CD4-positive, alpha-beta T cell treated with Interleukin-17A for 1 hour (primary cell): ENCODE measurements around the gene MARK2.
"Not testable (repeated sequence)": the region's sequence is repeated elsewhere in the genome, so short reads cannot be mapped to it uniquely, and the experiment has no call there.

ENCODE experiments used
- DNase-seq: peaks from one replicate; pipeline ENCODE4 v3.0.0-alpha.2; 2020

The MARK2 gene

DNA sequence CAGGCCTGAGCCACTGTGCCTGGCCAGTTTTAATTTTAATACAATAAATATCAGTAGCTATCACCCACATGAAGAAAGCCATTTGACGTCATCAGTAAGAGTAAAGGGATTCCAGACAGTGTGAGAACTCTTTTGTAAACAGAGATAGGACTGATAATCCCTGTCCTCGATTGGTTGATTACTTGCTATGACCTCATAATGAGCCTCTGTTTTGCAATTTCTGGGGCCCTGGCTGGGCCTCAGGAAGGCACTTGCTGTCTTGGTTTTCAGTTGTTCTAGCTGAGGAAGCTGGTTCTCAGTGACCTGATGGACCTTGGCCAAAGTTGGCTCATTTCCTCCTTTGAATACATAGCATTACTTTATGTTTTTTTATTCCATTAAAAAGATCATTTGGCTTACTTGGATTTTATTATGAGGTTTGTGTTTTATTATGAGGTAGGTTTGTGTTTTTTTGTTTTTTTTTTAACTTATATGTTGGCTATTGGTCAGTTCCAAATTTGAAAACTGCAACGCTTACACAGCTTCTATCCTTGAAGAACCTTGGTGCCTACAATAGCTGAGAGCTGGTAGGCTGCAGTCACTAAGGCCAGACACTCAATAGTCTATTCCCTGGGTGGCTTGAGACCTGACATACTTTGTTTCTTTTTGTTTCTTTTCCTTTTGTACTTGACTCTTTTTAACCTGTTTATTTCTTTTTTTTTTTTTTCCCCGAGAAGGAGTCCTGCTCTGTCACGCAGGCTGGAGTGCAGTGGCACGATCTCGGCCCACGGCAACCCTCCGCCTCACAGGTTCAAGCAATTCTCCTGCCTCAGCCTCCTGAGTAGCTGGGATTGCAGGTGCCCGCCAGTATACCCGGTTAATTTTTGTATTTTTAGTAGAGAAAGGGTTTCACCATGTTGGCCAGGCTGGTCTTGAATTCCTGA is 20.0 kb downstream of the MARK2 start:
- DNase-seq, result no peak

DNA sequence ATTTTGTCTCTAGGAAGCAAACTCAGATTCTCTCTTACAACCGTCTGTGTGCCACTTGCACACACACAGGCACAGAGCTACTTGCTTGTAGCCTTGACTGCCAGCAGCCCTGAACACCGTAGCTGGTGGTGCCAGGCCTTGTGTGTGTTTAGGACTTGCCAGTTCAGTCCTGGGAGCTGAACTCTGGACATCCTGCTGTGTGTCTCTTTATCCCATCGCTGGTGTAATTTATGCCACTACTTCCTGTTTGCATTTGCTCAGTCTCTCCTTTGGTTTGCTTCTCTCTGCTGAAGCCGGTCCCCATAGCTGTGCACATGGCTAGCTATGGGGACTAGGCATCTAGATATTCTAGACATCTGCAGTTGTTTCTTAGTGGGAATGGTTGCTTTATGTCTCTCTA is 24.0 kb downstream of the MARK2 start:
- no peak for DNase-seq

DNA sequence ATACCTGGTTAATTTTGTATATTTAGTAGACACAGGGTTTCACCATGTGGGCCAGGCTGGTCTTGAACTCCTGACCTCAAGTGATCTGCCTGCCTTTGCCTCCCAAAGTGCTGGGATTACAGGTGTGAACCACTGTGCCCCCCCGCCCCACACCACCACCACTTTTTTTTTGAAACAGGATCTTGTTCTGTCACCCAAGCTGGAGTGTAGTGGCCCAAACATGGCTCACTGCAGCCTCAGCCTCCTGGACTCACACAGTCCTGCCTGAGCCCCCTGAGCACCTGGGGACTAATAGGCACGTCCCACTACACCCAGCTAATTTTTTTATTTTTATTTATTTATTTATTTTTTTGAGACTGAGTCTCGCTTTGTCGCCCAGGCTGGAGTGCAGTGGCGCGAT is 24.7 kb downstream of the MARK2 start:
- DNase-seq, result not testable (repeated sequence)

DNA sequence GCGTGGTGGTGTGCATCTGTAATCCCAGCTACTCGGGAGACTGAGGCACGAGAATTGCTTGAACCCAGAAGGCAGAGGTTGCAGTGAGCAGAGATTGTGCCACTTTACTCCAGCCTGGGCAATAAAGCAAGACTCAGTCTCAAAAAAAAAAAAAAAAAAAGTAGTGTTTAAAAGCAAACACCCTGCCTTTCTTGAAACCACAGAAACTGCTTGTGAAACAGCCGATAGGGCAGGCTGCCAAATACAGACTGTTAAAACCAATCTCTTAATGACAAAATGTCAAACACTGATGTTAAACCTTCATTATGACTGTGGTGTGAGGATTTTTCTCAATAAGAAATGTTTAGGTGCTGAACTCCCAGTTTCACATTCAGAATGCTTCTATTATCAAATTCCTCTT is 27.3 kb downstream of the MARK2 start:
- DNase-seq, result peak; percentile 82

DNA sequence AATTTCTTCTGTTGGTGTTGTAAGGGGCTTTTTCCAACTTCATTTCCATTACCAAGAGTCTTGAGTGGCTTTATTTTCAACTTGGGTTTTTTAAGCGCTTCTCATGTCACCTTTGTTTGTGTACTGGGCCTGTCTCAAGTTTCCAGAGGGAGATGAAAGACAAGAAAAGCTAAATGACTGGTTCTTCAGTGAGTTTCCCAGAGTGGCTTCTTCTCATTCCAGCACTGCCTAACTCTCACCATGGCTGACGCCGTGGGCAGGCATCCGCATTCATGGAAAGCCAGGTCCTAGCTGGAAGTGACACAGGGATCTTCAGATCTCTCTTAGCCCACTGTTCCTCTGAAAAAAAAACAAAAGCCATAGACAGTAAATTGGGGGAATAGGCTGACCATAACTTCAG is 28.6 kb downstream of the MARK2 start:
- DNase-seq, result no peak

DNA sequence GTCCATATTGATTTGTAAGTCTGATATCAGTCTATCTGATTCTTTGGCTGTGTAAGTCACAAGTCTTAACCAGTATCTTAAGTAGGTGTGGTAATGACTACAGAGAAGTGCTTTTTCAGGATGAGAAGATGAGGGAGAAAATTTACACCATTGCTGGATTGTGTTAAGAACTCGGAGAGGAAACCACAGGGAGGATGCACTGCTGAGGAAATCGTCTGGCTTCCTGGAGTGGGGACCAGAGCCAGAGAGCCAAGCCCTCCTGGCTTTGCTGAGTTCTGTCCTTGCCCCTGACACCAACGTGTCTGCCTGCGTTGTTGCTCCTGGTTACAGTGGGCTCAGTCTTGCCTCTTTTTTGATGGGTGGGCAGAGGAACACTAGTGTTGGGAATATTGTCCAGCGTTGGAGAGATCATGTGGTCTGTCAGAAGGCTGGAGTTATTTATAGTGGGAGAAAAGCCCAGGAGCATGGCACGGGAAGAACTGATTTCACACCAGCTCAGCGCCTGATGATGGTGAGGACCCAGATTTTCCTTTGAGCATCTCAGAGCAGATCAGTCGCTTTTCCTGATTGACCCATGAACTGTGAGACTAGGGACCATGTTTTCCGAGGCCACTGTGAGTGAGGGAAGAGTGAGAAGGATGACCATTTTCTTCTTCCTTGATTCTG is 29.6 kb downstream of the MARK2 start:
- DNase-seq, result no peak

DNA sequence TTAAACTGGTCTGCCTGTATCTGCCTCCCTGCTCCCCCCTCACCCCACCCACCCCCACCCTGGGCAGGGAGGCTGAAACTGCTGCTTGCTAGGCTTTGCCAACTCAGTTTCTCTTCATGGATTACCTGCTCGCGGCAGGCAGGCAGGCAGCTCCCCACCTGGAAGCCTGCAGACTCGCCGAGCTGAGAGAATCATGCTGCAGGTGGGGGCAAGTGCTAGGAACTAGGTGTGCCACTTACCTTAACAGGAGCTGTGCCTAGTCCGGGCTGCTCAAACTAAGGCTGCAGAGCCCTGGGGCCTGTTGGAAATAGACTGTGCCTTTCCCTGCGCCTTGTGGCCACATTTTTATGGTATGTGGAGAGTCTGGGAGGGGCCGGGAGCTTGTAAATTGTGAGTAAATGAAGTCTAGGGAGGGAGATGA is 30.3 kb downstream of the MARK2 start:
- DNase-seq, result no peak

DNA sequence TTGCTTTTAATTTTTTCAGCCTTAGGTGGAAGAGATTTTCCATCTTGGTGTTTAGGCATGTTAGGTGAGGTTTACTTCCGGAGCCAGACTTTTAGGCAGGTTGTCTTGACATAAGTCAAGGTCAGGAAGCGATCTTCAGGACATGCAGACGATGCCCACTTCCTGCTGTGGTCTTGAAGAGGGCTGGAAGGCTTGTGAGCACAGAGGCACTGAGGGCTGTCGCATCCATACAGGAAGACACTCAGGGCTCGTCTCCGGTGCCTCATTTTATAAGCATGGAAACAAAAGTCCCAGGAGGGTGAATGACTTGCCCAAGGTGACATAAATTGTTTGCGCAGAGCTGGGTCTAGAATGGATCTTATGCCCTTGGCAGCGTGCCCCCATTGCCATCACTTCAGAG is 30.8 kb downstream of the MARK2 start:
- peak; percentile 65 for DNase-seq

DNA sequence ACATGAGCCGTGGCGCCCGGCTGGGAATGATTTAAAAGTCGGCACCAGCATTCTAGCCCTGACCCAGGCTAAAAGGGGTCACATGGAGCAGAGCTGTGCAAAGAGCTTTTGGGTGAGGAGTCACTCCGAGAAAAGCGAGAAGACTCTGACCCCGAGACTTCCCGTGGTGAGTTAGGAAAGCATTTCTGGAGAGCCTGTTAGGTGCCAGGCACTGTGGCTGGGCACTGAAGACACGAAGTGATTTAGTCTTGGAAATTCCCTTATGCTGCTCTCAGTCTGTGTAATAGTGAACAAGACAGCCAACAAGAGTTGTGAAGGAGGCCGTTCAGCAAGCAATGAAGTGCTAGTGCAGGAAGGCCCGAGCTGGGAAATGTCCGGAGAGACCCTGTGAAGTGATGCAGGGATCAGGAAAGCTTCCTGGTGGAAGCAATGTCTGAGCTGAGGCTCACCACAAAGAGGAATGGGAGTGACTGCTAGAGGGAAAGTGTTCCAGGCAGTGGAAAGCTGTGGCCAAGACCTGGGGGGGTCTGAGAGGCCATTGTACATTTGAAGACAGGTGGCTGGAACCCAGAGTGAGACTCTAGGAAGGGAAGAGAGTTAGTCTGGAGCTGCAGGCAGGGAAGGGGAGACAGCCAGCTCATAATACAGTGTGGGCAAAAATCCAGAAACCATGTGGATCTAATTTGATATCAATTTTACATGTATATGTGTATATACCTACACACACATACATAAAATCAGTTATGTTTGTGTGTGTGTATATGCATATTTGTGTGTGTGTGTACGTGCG is 31.6 kb downstream of the MARK2 start:
- no peak for DNase-seq

DNA sequence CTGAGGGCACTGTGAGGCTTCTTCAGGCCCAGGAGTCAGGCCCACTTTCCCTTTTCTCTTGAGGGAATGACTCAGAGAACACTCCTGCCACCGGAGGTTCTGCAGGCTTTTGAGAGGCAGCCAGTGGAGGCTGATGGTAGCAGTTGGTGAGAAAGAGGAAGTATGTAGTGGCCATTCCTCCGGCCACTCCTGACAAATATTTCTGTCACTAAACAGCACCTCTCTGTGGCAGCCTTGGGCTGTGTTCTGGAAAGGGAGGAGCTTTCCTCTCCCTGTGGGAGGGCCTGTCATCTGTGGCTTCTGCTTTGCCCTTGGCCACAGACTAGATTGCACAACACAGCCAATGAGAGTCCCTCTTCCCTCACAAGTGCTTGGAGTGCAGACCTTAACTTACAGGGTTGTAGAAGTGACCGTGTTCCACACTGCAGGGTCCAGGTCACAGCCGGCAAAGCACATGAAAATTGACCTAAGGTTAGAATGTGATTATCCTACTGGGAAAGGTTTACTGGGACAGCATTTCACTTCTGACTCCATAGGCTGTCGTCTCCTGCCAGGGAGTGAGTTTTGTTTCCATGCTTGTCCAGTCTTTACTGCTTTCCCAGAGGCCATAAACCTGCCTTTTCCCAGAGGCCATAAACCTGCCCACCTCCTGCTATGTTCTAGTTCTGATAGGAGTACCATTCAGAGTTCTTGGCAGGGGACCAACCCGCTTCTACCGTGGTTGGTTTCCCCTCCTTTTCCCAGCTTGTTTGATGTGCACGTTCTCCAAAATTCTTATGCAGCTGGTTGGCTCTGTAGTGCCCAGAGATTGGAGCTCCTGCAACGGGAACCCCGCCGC is 33.3 kb downstream of the MARK2 start:
- DNase-seq, result peak; percentile 64

DNA sequence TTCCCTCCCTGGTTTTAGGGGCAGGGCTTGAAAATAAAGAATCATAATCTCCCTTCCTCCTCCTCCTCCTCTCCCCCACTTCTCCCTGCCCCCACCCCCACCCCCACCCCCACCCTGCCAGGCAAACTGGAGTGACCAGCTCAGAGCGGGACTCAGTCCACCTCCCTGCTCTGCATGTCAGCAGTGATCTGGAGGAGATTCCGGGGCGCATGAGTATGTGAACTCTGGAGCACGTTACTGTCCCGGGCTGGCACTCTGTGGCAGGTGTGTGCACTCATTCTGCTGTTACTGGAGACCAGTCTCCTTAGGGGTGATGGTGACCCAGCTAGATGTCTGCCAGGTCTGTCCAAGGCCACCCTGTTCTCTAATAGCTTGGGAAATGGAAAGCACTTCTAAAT is 33.9 kb downstream of the MARK2 start:
- no peak for DNase-seq

DNA sequence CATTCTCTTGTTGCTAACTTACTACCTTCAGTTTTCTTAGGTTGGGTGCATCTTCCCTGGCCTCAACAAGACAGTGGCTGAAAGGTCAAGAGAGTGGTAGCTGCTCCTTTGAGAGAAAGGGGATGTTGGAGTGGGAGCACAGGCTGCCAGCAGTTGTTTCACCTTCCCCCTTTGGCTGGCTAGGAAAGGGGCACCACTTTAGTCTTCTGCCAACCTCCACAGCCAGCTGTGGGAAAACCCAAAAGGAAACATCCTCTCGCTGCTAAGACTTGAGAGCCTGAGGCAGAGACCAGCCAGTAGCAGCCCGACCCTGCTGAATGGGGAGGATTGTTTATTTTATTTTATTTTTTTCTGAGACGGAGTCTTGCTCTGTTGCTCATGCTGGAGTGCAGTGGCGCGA is 34.4 kb downstream of the MARK2 start:
- no peak for DNase-seq

DNA sequence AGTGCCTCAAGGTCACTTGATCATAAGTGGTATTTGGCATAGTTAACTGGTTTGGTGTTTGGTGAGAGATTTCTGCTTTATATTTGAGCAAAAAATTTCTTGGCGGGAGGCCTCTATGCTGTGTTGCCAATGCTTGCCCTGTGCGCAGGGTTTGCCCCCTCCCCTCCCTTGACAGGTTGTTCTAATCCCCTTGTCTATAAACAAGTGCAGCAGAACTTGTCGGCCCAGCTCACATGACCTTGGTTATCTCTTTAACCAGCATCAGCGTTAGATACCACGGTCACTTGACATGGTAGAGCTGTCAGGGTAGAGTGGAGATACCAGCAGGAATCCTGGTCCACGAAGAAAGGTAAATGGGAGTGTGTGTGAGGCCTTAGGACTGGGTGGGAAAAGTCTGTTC is 35.6 kb downstream of the MARK2 start:
- no peak for DNase-seq

DNA sequence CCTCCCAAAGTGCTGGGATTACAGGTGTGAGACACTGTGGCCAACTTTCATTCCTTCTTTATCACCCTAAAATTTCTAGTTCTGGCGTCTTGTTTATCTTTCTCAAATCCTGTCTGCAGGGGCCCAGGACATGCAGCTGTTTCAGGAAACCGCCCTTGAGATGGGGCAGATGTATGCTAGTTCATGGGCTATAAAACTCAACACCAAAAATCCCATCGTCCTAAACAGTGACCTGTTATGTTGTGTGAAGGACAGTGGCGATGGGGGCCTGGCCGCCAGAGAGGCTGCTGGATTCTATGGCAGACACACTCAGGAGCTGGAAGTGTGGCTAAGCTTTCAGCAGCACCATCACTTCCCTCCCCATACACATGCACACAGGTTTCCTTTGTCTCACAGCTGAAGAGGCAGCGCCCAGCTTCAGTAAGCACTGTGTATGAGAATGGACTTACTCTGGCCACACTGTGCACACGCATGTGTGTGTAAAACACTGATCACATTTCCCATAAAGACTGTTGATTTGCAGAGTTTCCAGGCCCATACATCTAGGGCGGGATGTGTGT is 36.7 kb downstream of the MARK2 start:
- DNase-seq, result no peak

DNA sequence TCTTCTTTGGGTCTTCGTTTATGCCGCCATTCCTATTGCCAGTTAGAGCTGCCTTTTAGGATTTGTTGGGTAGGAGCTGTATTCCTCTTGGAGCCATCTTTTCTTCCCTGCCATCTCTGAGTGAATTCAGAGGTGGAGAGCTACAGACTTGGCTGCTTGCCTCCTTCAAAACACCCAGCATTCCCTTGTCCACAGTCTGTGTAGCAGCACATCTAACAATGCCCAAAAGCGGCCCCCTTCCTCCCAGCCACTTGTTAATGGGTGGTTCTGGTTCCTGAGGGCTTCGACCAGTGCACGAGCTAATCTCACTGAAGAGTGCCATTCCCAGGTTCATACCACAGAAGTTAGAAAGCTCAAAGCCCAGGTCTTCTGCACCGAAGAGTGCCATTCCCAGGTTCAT is 37.7 kb downstream of the MARK2 start:
- DNase-seq, result no peak

DNA sequence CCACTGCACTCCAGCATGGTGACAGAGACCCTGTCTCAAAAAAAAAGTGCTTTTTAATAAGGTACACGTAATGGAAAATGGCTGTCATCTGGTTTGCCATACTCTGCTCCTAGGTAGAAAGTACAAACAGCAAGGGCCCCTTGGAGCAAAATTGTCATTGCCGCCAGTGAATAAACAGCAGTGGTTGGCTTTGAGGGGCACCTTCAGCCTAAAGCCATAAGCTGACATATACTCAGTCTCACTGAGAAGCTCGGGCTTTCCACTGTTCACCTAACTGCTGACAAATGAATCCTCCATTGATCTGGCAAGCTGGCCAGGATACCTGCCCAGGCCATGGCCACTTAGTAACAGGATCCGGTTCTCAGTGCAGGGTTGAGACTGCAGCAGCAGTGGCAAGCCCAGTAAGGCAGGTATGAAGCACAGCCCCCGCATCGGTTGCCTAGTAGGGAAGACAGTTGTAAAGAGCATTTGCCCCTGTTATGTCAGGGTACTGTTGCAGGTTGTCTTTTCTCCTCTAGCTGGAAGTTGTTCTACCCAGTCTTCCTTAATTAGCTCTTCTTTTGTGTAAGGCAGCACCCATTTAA is 38.8 kb downstream of the MARK2 start:
- no peak for DNase-seq

DNA sequence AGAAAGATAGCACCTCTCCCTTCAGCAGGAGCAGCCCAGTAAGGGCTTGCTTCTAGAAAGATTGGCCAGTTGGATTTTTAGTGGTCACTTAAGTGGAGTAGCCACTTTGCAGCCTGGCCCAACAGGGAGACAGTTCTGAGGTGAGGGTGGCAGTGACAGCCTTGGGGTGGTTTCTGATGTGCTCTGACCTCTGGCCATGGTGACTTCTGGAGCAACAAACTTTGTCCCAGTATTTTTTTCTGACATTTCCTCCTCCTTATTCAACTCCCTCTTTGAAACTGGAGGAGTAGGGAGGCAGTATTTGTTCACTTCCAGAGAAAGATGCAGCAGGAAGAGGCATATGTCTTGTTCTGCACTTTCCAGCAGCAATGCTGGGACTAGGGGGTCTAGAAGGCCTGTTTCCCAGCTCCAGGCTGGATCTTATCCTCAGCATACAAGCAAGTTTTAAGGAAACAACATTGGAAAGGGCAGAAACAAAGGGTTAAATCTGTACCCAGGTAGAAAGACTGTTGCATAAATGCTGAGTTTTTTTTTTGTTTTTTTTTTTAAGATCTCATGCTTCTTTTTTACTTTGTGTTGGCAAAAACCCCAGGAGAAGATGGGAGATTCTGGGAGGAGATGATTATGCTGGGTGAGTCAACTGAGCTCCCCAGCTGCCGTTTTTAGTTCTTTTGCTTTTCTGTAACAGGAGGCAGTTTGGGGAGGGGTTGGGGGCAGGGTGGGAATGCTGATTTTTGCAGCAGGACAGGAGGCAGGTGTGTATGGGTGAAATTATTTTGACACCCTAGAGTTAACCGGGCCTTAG is 40.9 kb downstream of the MARK2 start:
- DNase-seq, result no peak

DNA sequence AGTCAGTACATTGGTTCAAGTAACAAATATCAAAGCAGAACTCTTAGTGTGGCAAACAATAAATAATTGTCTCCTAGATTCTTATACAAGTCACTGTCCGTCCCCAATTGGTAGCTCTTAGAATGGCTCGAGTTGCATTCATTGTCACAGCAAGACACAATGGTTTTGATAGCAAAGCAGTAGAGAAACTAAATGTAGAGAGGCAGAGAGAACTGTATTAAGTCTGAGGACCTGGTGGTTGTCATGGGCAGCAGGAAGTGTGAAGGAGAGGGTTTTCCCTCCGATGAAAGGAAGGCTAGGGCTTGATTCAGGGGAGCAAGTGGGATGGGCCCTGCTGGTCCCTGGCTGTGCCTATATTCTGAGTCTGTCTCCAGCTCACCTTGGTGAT is 41.5 kb downstream of the MARK2 start:
- DNase-seq, result no peak

DNA sequence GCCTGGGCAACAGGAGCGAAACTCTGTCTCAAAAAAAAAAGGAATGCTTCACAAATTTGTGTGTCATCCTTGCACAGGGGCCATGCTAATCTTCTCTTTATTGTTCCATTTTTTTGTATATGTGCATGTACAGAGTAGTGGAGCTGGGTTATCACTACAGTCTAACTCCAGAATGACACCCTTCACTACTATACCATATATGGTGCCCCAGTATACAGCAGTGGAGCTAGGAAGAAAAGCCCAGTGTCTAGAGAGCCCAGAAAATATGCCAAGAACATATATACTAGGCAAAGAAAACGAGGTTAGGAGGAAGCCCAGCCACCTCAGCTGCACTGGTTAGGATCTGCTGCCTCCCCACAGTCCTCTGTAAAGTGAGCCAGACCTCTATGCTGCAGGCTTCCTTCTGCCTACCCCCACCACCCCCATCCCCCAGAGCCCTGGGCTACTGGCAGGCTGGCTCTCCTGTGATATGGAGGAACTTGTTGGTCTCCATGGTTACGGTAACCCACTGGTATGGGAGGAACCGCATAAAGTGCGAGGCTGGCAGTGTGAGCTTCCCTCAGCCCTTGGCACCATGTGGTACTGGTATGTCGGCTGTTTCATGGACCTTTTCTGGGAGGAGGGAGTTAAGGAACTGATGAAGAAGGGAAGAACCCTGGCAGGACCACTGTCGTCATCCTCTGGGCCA is 43.8 kb downstream of the MARK2 start:
- peak; percentile 47 for DNase-seq

DNA sequence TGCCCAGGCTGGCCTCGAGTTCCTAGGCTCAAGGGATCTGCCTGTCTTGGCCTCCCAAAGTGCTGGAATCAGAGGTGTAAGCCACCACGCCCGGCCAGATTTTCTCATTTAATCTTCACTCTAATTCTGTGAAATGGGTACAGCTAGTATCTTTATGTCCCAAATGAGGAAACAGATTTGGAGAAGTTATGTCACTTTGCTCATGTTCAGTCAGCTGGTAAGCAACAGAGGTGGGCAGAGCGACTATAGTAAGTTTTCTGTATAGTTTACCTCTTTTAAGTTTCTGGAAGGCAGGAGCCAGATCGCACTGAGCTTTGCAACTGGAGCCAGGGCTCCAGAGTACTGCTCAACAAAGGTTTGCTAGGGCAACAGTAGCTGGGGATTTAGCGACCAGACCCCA is 44.9 kb downstream of the MARK2 start:
- no peak for DNase-seq
